SJCRH30 (cell line): ENCODE results near the gene EGFR. TPM values are rescaled to one million over a fixed set of nuclear protein-coding genes. Genes with fewer than 3 reads are reported as not detected.
A peak's percentile ranks its signal among the peaks of the same experiment; 100 is the strongest.

Source experiments
- DNase-seq, 2 experiments: peaks; one replicate each; pipeline ENCODE4 v3.0.0-alpha.2; 2015 to 2020
- H3K27ac ChIP-seq: fragments of 250-450 bp; sonication (Bioruptor Pico); 2 replicates; pipeline ENCODE4 v1.5.1; 2020; ENCODE audit warnings: mild to moderate bottlenecking, moderate library complexity
- H3K27me3 ChIP-seq: fragments of 250-450 bp; sonication (Bioruptor Pico); 2 replicates; pipeline ENCODE4 v1.5.1; 2020; ENCODE audit warnings: mild to moderate bottlenecking, moderate library complexity
- H3K36me3 ChIP-seq: fragments of 250-450 bp; sonication (Bioruptor Pico); 2 replicates; pipeline ENCODE4 v1.5.1; 2020; ENCODE audit warnings: mild to moderate bottlenecking, moderate library complexity
- H3K4me1 ChIP-seq: fragments of 250-450 bp; sonication (Bioruptor Pico); 2 replicates; pipeline ENCODE4 v1.5.1; 2020; ENCODE audit warnings: mild to moderate bottlenecking, moderate library complexity
- H3K4me3 ChIP-seq: fragments of 250-450 bp; sonication (Bioruptor Pico); 2 replicates; pipeline ENCODE4 v1.5.1; 2020; ENCODE audit warnings: mild to moderate bottlenecking, moderate library complexity
- H3K9me3 ChIP-seq: fragments of 250-450 bp; sonication (Bioruptor Pico); replicated peaks from 2 replicates; pipeline ENCODE4 v1.5.1; 2020; ENCODE audit warnings: mild to moderate bottlenecking, moderate library complexity
- total RNA-seq: library from RNA; depleted of rRNA; stranded (reverse); fragments of >200 nt; shearing (Covaris generic); gene quantifications from 2 replicates; pipeline ENCODE4 v1.2.3, GENCODE V29; 2014; rRNA removed

EGFR gene
- 7.3 and 8.3 TPM in 2 replicates for total RNA-seq

DNA sequence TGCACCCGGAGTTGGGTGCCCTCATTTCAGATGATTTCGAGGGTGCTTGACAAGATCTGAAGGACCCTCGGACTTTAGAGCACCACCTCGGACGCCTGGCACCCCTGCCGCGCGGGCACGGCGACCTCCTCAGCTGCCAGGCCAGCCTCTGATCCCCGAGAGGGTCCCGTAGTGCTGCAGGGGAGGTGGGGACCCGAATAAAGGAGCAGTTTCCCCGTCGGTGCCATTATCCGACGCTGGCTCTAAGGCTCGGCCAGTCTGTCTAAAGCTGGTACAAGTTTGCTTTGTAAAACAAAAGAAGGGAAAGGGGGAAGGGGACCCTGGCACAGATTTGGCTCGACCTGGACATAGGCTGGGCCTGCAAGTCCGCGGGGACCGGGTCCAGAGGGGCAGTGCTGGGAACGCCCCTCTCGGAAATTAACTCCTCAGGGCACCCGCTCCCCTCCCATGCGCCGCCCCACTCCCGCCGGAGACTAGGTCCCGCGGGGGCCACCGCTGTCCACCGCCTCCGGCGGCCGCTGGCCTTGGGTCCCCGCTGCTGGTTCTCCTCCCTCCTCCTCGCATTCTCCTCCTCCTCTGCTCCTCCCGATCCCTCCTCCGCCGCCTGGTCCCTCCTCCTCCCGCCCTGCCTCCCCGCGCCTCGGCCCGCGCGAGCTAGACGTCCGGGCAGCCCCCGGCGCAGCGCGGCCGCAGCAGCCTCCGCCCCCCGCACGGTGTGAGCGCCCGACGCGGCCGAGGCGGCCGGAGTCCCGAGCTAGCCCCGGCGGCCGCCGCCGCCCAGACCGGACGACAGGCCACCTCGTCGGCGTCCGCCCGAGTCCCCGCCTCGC is at the start of gene EGFR:
Gene EGFR (plus strand): TSS at position 657 of the 830 bp plus-strand sequence. CDS start 261 bp downstream, outside the sequence.
- no peak within 1 kb of the TSS for H3K27ac ChIP-seq
- H3K27me3 ChIP-seq = no peaks in the 10 kb centered on the region
- no peaks in the 10 kb centered on the region for H3K36me3 ChIP-seq
- H3K4me3 ChIP-seq = peak within 1 kb of the TSS; percentile 69
- H3K9me3 ChIP-seq = no peaks in the 10 kb centered on the region
- peak; percentile 65 to 69 for DNase-seq
- H3K4me1 ChIP-seq = no peaks in the 10 kb centered on the region

DNA sequence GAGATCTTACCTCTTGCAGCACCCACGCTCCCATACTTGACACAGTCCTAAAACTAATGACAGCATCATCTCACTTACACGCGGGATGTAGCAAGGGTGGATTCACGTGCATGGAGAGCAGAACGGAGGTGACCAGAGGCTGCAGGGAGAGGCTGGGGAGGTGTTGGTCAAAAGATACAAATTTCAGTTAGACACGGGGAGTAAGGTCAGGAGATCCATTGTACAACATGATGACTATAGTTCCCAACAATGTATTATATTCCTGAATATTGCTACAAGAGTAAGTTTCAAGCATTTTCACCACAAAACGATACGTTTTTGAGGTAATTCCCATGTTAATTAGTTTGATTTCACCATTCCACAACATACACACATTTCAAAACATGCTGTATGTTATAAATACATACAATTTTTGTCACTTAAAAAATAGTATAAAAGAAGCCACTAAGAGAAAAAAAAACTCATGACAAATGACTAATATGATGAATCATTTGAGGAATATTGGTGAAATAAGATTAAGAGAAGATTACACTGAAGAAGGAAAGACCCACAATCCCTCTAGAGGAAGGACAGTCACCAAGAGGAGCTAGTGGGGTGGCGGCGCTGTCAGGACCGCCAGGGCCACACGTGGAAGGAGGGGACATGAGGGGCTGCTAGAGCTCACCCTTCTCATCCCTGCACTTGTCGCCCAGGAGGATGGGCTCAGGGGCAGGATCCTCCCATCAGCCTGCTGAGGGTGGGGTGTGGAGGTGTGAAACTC is 49.4 kb upstream of the EGFR start:
- Histone ChIP-seq H3K4me3 (no peak overlapping the region), H3K9me3 (no peaks in the 10 kb centered on the region; the same call in none of the 2 replicates), H3K36me3 (no peaks in the 10 kb centered on the region), H3K27ac (no peak overlapping the region), H3K27me3 (no peaks in the 10 kb centered on the region), H3K4me1 (no peaks in the 10 kb centered on the region)
- no peak for DNase-seq

DNA sequence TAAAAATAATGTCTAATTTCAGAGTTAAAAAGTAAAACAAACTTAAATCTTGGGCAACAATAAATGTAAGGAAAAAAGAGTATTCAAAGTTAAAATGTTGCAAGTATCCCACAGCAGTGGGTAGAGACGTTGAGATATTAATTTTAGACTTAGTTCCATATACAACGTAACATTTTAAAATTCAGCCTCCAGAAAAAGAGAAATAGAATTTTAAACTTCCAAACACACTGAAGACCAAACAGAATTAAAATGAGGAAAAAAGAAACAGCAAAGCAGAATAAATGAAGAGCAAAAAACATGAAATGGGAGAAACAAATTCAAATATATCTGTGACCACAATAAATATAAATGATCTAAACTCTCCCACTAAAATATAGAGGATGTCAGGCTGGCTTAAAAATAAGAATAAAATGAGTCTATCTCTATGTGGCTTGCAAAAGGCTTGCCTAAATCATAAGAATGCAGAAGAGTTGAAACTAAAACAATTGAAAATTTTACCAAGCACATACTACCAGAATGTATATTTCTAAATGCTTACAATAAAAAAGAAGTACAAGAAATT is 46.0 kb upstream of the EGFR start:
- DNase-seq = no peak
- Histone ChIP-seq H3K36me3 (no peaks in the 10 kb centered on the region), H3K27me3 (no peaks in the 10 kb centered on the region), H3K4me3 (no peak overlapping the region), H3K9me3 (no peaks in the 10 kb centered on the region; the same call in 1 of the 2 replicates), H3K27ac (no peak overlapping the region), H3K4me1 (no peaks in the 10 kb centered on the region)

DNA sequence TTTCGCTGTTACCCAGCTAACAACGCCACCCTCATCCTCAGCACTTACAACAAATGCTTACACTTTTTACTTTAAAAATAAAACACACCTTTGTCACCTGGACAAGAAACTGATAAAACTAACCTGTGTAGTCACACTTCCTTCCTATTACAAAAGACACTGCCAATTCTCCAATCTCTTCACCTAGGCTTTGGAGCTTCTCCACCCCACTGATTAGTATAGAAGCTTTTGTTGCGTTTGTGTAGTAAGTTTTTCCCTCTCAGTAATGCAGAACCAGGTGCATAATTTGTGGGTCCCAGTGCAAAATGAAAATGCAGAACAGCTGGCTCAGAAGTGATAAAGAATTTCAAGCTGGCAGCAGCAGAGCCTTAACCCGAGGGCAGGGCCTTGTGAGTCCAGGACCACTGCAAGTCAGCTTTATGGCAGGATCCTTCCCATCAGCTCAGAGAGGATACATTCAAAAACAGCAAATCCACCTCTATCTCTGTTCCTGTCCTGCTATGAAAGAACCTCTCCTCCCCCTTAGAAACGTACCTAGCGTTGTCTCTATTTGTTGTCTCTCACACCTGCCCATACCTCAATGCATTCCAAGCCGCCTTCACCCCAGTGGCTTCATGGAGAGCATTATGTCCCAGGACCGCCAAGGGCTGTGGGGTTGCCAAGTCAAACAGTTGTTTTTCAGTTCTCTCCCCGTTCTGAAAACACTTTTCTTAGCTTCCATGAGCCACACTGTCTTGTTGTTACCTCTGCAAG is 40.3 kb upstream of the EGFR start:
- DNase-seq = no peak
- Histone ChIP-seq H3K4me3 (no peak overlapping the region), H3K9me3 (no peaks in the 10 kb centered on the region), H3K27me3 (no peaks in the 10 kb centered on the region), H3K27ac (no peak overlapping the region), H3K36me3 (no peaks in the 10 kb centered on the region), H3K4me1 (no peaks in the 10 kb centered on the region)

DNA sequence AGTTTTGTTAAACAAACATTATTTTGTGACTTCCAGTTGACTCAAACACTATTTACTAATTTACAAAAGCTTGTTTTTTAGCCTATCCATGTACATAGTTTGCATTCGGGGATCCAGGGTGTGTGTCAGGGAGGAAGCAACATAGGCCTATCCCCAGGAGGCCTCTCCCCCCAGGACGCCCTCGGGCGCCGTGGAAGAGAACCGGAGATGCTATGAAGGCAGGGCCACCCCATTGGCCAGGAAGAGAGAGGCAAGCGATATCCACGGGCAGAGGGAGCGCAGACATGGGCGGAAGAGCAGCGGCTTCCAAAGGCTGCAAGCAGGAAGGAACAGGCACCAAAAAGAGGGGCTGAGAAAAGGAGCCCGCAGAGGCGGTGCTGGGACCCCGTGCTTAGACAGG is 38.3 kb upstream of the EGFR start:
- Histone ChIP-seq H3K4me1 (no peaks in the 10 kb centered on the region), H3K36me3 (no peaks in the 10 kb centered on the region), H3K27ac (no peak overlapping the region), H3K9me3 (peaks cover 3% of the 10 kb centered on the region), H3K4me3 (no peak overlapping the region), H3K27me3 (no peaks in the 10 kb centered on the region)
- no peak for DNase-seq

DNA sequence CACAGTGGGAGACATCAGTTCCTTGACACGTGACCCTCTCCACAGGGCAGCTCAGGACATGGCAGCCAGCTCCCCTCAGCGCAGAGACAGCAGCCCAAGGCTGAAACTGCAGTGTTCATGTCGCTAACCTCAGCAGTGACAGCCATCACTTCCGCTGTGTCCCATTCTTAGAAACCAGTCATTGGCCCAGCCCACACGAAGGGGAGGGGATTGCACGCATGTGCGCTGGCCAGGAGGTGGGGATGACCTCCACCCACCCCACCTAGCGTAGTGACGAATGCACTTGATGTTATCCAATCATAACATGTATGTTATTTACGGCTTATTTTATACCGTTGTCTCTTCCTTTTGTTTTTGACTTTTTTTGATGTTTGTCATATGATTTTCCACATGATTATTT is 36.9 kb upstream of the EGFR start:
- DNase-seq = no peak
- Histone ChIP-seq H3K27me3 (no peaks in the 10 kb centered on the region), H3K27ac (no peak overlapping the region), H3K4me3 (no peak overlapping the region), H3K4me1 (peaks cover 10% of the 10 kb centered on the region), H3K9me3 (peaks cover 3% of the 10 kb centered on the region), H3K36me3 (no peaks in the 10 kb centered on the region)

DNA sequence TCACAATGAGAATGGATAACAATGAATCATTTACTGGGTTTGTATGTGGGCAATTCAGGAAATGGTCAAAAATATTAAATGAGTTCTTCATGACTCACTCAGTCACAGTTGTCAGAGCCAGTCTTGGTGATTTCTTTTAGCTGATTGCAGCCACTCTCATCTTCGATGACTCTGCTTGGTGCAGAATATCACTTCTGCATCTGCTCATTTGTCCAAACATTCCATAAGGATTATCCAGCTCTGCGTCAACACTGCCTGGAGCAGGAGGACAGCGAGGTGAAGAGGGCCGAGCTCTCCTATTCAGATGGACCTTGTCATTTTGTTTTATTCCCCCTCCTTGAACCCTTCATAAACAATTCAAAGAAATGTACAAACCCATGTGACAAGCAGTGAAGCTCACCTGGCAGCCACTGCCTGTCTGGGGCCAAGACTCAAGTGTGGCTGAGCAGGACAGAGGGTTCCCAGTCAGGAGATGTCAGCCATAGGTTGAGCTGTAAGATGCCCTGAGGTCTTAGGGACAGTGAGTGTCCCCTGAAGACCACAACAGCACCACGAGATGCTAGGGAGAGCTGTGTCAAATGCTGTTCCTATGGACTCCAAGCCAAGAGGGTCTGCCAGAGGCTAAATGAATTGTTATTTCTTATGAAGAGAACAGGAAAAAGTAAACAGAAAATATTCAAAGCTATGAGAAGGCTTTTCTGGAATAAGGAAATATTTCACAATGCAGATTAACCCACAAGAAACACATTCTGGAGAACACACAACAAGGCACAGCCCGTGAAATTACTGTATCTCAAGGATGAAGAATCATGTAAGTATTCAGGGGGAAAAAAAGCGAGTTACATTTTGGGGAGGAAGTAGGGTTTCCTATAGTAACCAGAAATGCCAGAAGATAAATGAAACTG is 33.1 kb upstream of the EGFR start:
- Histone ChIP-seq H3K27ac (peak overlapping the region; percentile 66), H3K4me1 (peaks cover 10% of the 10 kb centered on the region), H3K27me3 (no peaks in the 10 kb centered on the region), H3K36me3 (no peaks in the 10 kb centered on the region), H3K4me3 (peak overlapping the region; percentile 18), H3K9me3 (peaks cover 3% of the 10 kb centered on the region)
- DNase-seq = peak; percentile 70 to 81

DNA sequence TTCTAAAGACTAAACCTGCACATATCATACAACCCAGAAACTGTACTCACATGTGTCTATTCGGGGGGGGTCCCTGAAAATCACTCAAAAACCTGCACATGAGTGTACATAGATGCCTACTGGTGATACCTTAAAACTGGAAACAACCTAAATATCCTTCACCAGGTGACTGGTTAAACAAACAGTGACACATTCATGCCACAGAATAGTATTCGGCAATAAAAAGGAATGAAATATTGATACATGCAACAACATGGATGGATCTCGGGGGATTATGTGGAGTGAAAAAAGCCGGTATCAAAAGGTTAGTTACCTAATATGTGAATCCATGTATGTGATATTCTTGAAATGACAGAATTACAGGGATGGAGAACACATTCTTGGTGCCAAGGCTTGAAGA is 32.1 kb upstream of the EGFR start:
- Histone ChIP-seq H3K36me3 (no peaks in the 10 kb centered on the region), H3K9me3 (peaks cover 3% of the 10 kb centered on the region), H3K27ac (no peak overlapping the region), H3K27me3 (no peaks in the 10 kb centered on the region), H3K4me3 (no peak overlapping the region), H3K4me1 (peaks cover 10% of the 10 kb centered on the region)
- DNase-seq = no peak

DNA sequence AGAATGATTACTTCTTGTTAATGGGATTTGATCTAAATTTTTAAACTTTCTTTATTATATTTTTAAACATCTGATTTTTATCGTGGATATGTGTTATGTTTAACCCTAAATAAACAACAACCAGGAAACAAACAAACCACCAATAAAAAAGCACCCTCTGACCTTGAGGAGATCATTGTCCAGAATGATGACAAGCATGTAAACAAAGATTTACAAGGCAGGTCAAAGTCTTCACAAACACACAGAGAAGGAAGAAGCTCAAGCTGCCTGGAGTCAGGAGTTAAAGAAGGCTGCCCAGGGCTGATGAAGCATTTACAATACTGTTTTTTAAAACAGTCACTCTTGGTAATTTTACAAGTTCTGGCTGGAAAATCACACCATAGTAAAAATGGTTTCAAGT is 31.0 kb upstream of the EGFR start:
- no peak overlapping the region for H3K4me3 ChIP-seq
- peaks cover 10% of the 10 kb centered on the region for H3K4me1 ChIP-seq
- DNase-seq = no peak

DNA sequence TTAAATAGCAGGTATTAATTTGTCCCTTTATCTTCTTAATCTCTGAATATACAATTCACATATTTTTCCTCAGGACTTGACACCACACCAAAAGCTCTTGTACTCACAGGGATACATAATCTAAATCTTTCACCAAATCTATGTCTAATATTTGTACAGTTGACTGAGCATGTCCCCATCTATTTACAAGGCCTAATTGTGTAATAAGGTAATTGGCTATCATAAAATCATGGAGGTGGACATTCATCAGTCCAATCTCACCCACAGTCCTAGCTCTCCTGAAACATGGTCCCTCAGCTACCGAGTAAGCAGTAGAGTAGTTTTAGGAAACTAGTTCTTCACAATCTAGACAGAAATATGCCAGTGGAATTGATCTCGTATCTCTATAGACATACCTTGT is 30.3 kb upstream of the EGFR start:
- Histone ChIP-seq H3K4me3 (no peak overlapping the region), H3K9me3 (peaks cover 3% of the 10 kb centered on the region), H3K4me1 (peaks cover 10% of the 10 kb centered on the region), H3K27me3 (no peaks in the 10 kb centered on the region), H3K36me3 (no peaks in the 10 kb centered on the region), H3K27ac (no peak overlapping the region)
- DNase-seq = no peak

More for the DNA sequence above, 31.0 kb upstream of the EGFR start:
- no peaks in the 10 kb centered on the region for H3K36me3 ChIP-seq
- H3K27ac ChIP-seq = no peak overlapping the region
- peaks cover 3% of the 10 kb centered on the region for H3K9me3 ChIP-seq
- no peaks in the 10 kb centered on the region for H3K27me3 ChIP-seq

DNA sequence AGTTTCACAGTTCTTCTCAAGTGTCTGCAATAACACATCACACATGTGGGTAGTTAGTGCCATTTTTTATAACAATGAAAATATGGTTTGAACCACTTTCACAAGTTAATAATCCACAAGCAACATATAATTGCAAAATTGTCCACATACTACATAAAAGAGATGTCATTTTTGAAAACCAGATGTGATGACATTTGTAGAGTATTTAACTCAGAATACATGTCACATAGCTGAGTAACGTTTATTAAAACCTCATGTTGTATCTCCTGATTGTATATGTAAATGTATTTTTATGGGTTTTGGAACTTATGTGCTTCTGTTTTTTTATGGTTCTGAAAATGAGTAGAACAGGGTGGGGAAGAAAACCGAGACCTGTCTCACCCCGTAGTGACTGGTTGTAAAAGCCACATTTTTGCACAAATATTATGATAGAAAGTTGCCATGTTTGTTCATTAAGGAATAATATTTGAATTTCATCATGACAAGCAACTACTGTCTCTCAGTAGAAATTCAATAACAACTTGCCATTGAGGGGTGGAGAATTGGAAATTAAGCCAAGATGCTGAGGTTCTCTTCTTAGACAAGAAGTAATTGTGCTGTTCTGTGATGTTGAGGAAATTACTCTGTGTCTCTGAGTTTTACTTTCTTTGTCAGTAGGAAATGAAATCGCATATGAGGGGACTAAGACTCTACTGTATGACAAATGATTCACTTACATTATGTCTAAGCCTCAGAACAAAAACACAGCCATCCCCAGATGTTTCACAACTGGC is 29.2 kb upstream of the EGFR start:
- no peaks in the 10 kb centered on the region for H3K27me3 ChIP-seq
- H3K27ac ChIP-seq = no peak overlapping the region
- no peak for DNase-seq
- H3K36me3 ChIP-seq = no peaks in the 10 kb centered on the region
- peaks cover 10% of the 10 kb centered on the region for H3K4me1 ChIP-seq
- H3K4me3 ChIP-seq = no peak overlapping the region
- H3K9me3 ChIP-seq = no peaks in the 10 kb centered on the region

DNA sequence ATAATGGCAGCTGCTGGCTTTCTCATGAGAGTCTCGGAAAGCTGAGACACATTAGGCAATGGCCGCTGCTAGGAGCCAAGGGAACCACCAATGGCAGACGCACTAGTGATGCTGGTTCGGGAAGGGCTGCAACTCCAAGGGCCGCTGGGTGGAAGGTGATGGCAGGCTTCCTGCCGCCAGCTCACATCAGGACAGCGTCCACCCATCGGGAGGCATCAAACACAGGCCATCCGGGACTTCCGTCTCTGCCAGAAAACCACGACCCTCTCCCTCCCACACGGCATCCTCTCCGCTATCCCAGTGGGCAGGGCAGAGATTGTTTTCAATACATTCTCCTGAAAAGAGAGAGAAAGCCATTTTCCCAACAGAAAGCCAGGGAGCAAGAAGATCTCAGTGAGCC is 27.5 kb upstream of the EGFR start:
- peaks cover 3% of the 10 kb centered on the region; the same call in 1 of the 2 replicates for H3K4me1 ChIP-seq
- no peaks in the 10 kb centered on the region for H3K9me3 ChIP-seq
- H3K27me3 ChIP-seq = no peaks in the 10 kb centered on the region
- no peak for DNase-seq
- H3K4me3 ChIP-seq = no peak overlapping the region
- no peaks in the 10 kb centered on the region for H3K36me3 ChIP-seq
- no peak overlapping the region for H3K27ac ChIP-seq

DNA sequence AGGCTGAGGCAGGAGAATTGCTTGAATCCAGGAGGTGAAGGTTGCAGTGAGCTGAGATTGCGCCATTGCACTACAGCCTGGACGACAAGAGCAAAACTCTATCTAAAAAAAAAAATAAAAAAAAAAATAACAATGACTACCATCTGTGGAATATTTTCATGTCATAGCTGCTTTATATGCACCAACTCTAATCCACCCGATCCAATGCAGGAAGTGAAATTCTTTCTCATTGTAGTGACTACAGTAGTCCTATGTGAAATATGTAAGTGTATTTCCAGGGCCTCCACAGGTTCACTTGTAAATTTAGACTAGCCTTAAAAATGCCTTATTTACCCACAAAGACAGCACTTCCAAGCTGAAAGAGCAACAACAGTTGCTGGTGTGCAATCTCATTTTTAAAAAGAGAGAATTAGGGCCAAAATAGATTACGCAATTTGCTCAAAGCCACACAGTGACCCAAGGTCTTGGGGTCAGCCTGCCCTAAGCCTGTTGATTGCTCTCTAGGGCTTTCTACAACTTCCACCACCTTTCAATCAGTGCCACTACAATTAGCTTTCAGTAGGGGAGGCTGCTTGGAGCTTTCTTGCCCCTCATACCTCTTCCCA is 25.8 kb upstream of the EGFR start:
- no peaks in the 10 kb centered on the region for H3K9me3 ChIP-seq
- DNase-seq = no peak

More for the DNA sequence above, 25.8 kb upstream of the EGFR start:
- no peaks in the 10 kb centered on the region for H3K36me3 ChIP-seq
- no peak overlapping the region for H3K4me3 ChIP-seq
- no peaks in the 10 kb centered on the region for H3K4me1 ChIP-seq
- no peaks in the 10 kb centered on the region for H3K27me3 ChIP-seq
- H3K27ac ChIP-seq = no peak overlapping the region
